CD4-positive, alpha-beta T cell treated with Interleukin-6 at 100 ng/mL for 8 hours (primary cell): ENCODE measurements around the gene CCDC127.
"Not testable (repeated sequence)": the region's sequence is repeated elsewhere in the genome, so short reads cannot be mapped to it uniquely, and the experiment has no call there.

ENCODE experiments used
- DNase-seq: peaks from one replicate; pipeline ENCODE4 v3.0.0-alpha.2; 2020; ENCODE audit warnings: mixed read lengths, low spot score

CCDC127 gene

GRCh38 chr5:172421-172820, 45.5 kb downstream of the CCDC127 start:
- DNase-seq = no peak

GRCh38 chr5:171801-172331, 46.1 kb downstream of the CCDC127 start:
- no peak for DNase-seq

GRCh38 chr5:170971-171800, 46.8 kb downstream of the CCDC127 start:
- no peak for DNase-seq

DNA sequence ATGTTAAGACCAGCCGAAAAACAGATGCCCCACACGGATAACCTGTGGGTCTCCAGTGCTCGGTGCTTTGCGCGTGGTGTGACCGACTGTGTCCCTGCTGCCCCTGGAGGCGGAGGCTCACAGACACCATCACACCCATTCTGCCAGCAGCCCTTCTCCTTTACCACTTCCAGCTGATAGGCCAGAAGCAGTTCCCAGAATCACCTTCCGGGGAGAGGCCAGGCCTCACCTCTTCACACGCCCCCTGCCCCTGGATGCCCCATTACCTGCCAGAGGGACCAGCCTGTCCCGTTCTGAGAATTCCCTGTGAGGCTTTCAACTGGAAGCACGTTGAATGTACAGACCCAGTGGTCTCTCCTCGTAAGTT, 48.2 kb downstream of the CCDC127 start:
- no peak for DNase-seq

DNA sequence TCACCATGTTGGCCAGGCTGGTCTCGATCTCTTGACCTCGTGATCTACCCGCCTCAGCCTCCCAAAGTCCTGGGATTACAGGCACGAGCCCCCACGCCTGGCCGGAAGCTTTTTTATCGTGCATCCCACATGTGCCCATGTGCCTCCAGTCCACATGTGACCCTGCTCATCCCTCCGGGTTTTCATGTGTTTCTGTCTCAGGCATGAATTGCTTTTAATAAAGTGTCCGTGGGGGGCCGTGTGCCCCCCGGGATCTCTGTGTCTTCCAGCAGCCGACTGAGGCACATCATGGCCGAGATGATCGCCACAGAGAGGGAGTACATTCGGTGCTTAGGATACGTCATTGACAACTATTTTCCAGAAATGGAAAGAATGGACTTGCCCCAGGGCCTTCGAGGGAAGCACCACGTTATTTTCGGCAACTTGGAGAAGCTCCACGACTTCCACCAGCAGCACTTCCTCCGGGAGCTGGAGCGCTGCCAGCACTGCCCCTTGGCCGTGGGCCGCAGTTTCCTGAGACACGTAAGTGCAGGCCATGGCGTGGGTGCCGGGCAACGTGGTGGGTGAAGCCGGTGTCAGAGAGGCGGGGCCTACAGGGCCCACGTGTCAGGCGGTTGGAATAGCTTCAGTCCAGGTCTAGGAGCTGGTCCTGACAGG, 48.8 kb downstream of the CCDC127 start:
- DNase-seq = no peak

GRCh38 chr5:167982-168660, 49.8 kb downstream of the CCDC127 start:
- no peak for DNase-seq

- DNase-seq = no peak
Measured at GRCh38 chr5:167511-167910, 50.4 kb downstream of the CCDC127 start.

GRCh38 chr5:166441-167372, 51.2 kb downstream of the CCDC127 start:
- no peak for DNase-seq

GRCh38 chr5:164783-165182, 53.2 kb downstream of the CCDC127 start:
- DNase-seq = not testable (repeated sequence)

GRCh38 chr5:164244-164643, 53.7 kb downstream of the CCDC127 start:
- DNase-seq = no peak

DNA sequence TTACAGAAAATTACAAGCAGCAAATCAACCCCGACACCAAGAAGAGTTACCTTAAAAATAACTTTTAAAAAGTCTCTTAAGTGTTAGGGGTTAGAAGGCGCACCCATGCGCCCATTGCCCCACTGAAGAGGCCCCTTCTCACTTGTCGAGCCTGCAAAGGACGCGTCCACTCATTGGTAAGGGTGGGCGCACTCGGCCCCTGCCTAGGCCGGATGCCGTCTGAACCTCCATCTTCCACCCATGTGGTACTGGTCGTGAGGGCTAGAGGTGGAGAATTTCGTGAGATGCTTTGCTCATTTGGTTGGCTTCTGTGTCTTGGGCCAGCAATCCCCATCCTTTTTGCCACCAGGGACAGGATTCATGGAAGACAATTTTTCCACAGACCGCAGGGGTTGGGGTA, 54.1 kb downstream of the CCDC127 start:
- DNase-seq = no peak

DNA sequence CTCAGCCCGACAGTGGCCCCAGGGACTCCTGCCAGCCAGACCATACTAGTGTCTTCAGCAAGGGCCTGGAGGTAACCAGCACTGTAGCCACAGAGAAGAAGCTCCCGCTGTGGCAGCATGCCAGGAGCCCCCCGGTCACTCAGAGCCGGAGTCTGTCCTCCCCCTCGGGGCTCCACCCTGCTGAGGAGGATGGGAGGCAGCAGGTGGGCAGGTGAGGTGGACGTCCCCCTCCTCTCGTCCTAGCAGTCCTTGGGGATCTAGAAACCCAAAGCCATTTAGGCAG, 54.7 kb downstream of the CCDC127 start:
- no peak for DNase-seq

DNA sequence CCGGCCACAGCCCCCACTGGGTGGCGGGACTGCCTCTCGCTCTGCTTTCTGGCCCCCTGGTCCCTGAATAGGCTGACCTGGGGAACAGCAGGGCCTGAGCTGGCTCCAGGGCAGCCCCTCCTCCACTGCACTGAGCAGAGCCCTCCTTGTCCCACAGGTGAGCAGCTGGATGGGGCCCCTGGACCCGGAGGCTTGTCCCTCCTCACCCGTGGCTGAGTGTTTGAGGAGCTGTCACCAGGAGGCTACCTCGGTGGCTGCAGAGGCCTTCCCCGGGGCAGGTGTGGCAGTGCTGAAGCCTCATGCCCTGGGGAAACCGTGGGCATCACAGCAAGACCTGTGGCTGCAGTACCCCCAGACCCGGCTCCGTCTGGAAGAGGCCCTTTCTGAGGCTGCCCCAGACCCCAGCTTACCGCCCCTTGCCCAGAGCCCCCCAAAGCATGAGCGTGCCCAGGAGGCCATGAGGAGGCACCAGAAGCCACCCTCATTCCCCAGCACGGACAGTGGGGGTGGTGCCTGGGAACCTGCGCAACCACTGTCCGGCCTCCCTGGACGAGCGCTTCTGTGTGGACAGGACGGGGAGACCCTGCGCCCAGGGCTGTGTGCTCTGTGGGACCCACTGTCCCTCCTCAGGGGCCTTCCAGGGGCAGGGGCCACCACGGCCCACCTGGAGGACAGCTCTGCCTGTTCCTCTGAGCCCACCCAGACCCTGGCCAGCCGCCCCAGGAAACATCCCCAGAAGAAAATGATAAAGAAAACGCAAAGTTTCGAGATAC, 55.2 kb downstream of the CCDC127 start:
- DNase-seq = no peak

GRCh38 chr5:162190-162564, 55.8 kb downstream of the CCDC127 start:
- DNase-seq = no peak

- no peak for DNase-seq
Measured at GRCh38 chr5:161803-162110, 56.2 kb downstream of the CCDC127 start.

DNA sequence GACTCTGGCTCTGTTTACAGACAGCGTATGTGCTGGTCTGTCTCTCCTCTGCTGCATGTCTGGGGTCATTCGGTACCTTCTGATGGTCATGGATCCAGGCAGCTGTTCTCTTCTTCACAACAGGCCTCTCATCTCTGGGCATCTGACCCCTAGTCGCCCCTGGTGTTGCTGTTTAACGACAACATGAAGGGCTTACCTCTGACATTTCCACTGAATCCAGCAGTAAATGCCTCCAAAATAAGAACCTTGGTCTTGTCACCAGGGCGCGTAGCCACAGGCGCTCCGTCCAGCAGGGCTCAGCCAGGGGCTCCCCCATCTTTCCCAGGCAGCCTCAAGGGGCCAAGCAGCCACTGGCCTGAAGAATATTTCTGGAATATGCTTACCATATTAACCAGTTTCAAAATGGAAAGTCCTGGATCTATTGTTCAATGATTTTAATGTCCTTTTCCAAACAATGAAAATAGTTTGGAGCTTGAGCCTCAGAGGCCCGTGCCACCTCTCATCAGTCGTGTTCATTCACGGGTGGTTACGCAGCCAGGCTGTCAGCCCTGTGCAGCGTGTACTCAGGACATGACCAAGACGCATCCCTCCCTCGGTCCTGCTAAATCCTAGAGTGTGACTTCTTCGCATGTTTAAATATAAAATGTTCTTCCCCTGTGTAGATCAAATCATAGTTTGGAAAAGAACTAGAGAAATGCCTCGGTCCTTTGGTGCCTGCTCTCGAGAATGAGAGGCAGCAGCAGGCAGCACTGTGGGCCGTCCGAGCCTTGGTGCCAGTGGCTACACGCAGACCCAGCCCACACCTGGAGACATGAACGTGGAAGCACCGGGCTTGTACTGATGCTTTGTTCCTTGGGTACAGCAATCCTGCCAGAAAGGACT, 56.8 kb downstream of the CCDC127 start:
- DNase-seq = no peak

GRCh38 chr5:160173-160510, 57.8 kb downstream of the CCDC127 start:
- DNase-seq = no peak

- no peak for DNase-seq
Measured at GRCh38 chr5:159448-160172, 58.3 kb downstream of the CCDC127 start.

- no peak for DNase-seq
Measured at GRCh38 chr5:158807-159447, 59.0 kb downstream of the CCDC127 start.
